ENCODE measurements around the gene DEPDC1B. TPM values are rescaled to one million over a fixed set of nuclear protein-coding genes. Genes with fewer than 3 reads are reported as not detected.

Gene DEPDC1B
- total and polyA plus RNA-seq, 7 donors, result 0.27 to 9.5 (median 1.2) TPM; not detected in 2

DNA sequence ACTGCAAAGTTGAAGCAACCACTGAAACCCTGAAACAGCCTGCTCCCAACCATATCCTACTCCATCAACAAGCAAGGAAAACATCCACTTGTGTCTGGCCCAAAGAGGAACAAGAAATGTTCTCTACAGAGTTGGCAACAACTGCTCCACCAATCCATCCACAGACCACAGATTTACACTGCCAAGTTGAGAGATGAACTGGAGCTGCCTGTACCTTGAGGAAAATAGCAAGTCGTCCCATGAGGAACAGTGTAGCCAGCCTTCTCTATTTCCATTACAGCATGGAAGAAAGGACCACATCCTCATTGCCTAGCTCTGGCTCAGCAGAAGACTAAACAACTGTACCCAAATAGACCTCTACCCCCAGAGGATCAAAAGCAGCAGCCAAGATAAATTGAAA lies 60.4 kb downstream of the DEPDC1B start:
- H3K27ac ChIP-seq, result no peak overlapping the region
- WGBS, 2 donors, result 89 to 91% methylated on average over 1 of the region's 1 CpG
- intact Hi-C loops (cut with DNase I), result no loop called here
- no peaks in the 10 kb centered on the region for H3K9me3 ChIP-seq
- H3K4me1 ChIP-seq, result no peaks in the 10 kb centered on the region
- no peak overlapping the region for H3K4me3 ChIP-seq
- no peak for DNase-seq
- no peaks in the 10 kb centered on the region for H3K36me3 ChIP-seq
- TF ChIP-seq, protein P1, sequence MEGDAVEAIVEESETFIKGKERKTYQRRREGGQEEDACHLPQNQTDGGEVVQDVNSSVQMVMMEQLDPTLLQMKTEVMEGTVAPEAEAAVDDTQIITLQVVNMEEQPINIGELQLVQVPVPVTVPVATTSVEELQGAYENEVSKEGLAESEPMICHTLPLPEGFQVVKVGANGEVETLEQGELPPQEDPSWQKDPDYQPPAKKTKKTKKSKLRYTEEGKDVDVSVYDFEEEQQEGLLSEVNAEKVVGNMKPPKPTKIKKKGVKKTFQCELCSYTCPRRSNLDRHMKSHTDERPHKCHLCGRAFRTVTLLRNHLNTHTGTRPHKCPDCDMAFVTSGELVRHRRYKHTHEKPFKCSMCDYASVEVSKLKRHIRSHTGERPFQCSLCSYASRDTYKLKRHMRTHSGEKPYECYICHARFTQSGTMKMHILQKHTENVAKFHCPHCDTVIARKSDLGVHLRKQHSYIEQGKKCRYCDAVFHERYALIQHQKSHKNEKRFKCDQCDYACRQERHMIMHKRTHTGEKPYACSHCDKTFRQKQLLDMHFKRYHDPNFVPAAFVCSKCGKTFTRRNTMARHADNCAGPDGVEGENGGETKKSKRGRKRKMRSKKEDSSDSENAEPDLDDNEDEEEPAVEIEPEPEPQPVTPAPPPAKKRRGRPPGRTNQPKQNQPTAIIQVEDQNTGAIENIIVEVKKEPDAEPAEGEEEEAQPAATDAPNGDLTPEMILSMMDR (IDR thresholded peaks at IDR 0.05), result no peak
- no peak for TF ChIP-seq POLR2AphosphoS5 (IDR thresholded peaks at IDR 0.05)
- TF ChIP-seq POLR2A (IDR thresholded peaks at IDR 0.05), result no peak
- no peak for TF ChIP-seq EP300 (IDR thresholded peaks at IDR 0.05)
- no peaks in the 10 kb centered on the region for H3K27me3 ChIP-seq

DNA sequence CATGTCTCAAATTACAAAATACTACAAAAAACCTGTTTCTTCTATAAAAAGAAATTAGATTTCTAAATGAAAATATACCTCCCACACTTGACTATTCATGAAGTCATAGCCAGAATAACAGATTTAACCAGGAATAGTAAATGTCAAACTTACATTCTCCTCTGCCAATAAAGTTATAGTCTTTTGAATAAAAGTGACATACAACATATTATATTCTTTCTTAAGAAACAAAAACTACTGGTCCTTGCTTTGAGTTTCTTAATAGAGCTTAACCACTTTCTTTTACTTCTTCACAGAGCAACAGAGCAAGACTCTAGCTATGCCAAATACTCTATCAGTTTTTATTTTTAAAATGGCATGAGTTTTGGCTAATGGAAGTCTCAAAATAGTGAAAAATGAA lies 61.7 kb downstream of the DEPDC1B start:
- H3K9me3 ChIP-seq, result no peaks in the 10 kb centered on the region
- H3K27ac ChIP-seq, result no peak overlapping the region
- no peak for DNase-seq
- TF ChIP-seq EP300 (IDR thresholded peaks at IDR 0.05) (no peak), POLR2AphosphoS5 (IDR thresholded peaks at IDR 0.05) (no peak), POLR2A (IDR thresholded peaks at IDR 0.05) (no peak)
- TF ChIP-seq, protein P1 (IDR thresholded peaks at IDR 0.05), result no peak
- intact Hi-C loops (cut with DNase I), result no loop called here
- H3K4me1 ChIP-seq, result no peaks in the 10 kb centered on the region
- H3K27me3 ChIP-seq, result no peaks in the 10 kb centered on the region
- H3K4me3 ChIP-seq, result no peak overlapping the region
- no peaks in the 10 kb centered on the region for H3K36me3 ChIP-seq

DNA sequence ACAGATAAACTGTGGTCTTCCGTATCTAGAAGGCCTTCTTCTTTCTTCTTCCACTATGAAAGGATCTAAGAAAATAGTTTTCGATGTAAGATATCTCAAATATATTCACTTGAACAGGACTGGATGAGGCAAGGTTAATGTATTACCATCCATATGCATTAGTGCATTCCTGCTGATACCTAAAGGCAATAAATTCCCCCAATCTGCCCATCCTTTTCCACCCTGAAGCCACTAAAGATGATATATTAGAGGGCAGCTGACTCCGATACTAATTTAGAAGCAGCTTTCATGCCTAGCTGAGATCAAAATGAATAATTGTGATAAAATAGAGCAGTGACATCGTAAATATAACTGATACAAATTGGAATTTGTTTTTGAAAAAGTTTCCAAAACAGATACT lies 63.3 kb downstream of the DEPDC1B start:
- Histone ChIP-seq H3K36me3 (no peaks in the 10 kb centered on the region), H3K27me3 (no peaks in the 10 kb centered on the region), H3K4me3 (no peak overlapping the region), H3K27ac (no peak overlapping the region), H3K9me3 (no peaks in the 10 kb centered on the region), H3K4me1 (no peaks in the 10 kb centered on the region)
- intact Hi-C loops (cut with DNase I), result no loop called here
- TF ChIP-seq, protein P1 (IDR thresholded peaks at IDR 0.05), result no peak
- TF ChIP-seq POLR2A (IDR thresholded peaks at IDR 0.05), result no peak
- TF ChIP-seq POLR2AphosphoS5 (IDR thresholded peaks at IDR 0.05), result no peak
- TF ChIP-seq EP300 (IDR thresholded peaks at IDR 0.05), result no peak
- DNase-seq, result no peak
- 97% methylated on average over 4 of the region's 4 CpGs for WGBS, 2 donors

DNA sequence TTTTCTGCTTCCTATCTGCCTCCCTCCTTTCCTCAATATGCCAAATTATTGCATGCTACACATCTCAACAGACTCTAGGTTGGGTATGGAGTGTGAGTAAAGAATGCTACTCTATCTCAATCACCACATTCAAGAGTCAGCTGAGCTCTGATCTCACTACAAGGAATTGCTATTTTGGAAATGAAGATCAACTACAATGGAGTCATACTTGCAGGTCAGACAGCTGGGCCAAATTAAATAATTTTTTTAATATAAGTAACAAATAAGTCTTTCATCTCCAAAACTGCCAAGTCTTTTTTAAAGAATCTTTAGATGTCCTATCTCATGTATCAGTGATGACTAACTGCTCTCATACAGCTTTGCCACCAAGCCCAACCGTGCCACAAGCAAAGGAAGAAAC lies 64.0 kb downstream of the DEPDC1B start:
- Histone ChIP-seq H3K4me3 (no peak overlapping the region), H3K27ac (no peak overlapping the region), H3K27me3 (no peaks in the 10 kb centered on the region), H3K4me1 (no peaks in the 10 kb centered on the region), H3K9me3 (no peaks in the 10 kb centered on the region), H3K36me3 (no peaks in the 10 kb centered on the region)
- TF ChIP-seq EP300 (IDR thresholded peaks at IDR 0.05) (no peak), POLR2A (IDR thresholded peaks at IDR 0.05) (no peak), POLR2AphosphoS5 (IDR thresholded peaks at IDR 0.05) (no peak)
- TF ChIP-seq, protein P1 (IDR thresholded peaks at IDR 0.05), result no peak
- DNase-seq, result no peak
- 94 to 97% methylated on average over 1 of the region's 1 CpG for WGBS, 2 donors
- intact Hi-C loops (cut with DNase I), result no loop called here

DNA sequence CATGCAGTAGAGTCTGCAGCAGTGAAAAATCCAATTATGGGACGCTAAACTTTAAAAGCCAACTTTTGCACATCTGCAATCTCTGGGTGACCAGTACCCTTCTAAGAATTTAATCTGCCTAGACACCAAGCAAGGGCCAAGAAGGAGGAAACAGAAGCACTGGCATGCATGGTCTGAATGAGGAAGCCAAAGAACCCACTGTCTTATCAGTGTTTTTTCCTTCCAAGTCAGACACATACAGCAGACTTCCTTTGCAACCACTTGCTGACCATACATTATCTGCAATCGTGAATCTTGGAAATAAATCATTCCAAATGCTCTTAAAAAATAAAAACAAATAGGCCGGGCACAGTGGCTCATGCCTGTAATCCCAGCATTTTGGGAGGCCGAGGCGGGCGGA lies 65.9 kb downstream of the DEPDC1B start:
- intact Hi-C loops (cut with DNase I), result no loop called here
- no peaks in the 10 kb centered on the region for H3K27me3 ChIP-seq
- TF ChIP-seq POLR2AphosphoS5 (IDR thresholded peaks at IDR 0.05), result no peak
- H3K36me3 ChIP-seq, result no peaks in the 10 kb centered on the region
- H3K9me3 ChIP-seq, result no peaks in the 10 kb centered on the region
- WGBS, 2 donors, result 77 to 86% methylated on average over 6 of the region's 6 CpGs
- no peak overlapping the region for H3K4me3 ChIP-seq
- no peak overlapping the region for H3K27ac ChIP-seq
- H3K4me1 ChIP-seq, result no peaks in the 10 kb centered on the region
- no peak for DNase-seq
